ENCODE results near the gene GRAMD2A.

The GRAMD2A gene

DNA sequence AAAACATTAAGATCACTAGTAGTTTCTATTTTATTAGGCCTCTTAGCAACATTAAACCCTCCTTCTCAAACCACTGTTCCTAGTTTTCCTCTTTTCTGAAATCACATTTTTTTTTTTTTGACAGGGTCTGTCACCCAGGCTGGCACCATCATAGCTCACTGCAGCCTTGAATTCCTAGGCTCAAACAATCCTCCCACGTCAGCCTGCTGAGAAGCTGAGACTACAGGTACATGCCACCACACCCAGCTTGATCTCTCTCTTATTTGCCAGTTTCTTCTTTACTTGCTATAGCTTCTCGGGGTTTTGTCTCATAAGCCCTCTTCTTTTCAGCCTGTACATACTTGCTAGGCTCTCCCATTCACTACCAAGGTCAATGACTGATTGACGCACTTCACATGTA lies 51.4 kb downstream of the GRAMD2A start:
- Histone ChIP-seq H3K4me3 (ENCODE audit: low read depth, low read length) (no peak overlapping the region), H3K36me3 (replicated peaks) (no peaks in the 10 kb centered on the region), H3K27me3 (replicated peaks) (no peaks in the 10 kb centered on the region), H3K27ac (no peak overlapping the region)
- DNase-seq, result no peak
- in situ Hi-C loops (cut with HindIII; ENCODE audit: low pct_ligation_motif_present, low sequenced_read_pairs), result no loop called here
- TF ChIP-seq, protein P1, sequence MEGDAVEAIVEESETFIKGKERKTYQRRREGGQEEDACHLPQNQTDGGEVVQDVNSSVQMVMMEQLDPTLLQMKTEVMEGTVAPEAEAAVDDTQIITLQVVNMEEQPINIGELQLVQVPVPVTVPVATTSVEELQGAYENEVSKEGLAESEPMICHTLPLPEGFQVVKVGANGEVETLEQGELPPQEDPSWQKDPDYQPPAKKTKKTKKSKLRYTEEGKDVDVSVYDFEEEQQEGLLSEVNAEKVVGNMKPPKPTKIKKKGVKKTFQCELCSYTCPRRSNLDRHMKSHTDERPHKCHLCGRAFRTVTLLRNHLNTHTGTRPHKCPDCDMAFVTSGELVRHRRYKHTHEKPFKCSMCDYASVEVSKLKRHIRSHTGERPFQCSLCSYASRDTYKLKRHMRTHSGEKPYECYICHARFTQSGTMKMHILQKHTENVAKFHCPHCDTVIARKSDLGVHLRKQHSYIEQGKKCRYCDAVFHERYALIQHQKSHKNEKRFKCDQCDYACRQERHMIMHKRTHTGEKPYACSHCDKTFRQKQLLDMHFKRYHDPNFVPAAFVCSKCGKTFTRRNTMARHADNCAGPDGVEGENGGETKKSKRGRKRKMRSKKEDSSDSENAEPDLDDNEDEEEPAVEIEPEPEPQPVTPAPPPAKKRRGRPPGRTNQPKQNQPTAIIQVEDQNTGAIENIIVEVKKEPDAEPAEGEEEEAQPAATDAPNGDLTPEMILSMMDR (IDR thresholded peaks at IDR 0.05; ENCODE audit: low read depth, low read length, missing control alignments), result no peak

DNA sequence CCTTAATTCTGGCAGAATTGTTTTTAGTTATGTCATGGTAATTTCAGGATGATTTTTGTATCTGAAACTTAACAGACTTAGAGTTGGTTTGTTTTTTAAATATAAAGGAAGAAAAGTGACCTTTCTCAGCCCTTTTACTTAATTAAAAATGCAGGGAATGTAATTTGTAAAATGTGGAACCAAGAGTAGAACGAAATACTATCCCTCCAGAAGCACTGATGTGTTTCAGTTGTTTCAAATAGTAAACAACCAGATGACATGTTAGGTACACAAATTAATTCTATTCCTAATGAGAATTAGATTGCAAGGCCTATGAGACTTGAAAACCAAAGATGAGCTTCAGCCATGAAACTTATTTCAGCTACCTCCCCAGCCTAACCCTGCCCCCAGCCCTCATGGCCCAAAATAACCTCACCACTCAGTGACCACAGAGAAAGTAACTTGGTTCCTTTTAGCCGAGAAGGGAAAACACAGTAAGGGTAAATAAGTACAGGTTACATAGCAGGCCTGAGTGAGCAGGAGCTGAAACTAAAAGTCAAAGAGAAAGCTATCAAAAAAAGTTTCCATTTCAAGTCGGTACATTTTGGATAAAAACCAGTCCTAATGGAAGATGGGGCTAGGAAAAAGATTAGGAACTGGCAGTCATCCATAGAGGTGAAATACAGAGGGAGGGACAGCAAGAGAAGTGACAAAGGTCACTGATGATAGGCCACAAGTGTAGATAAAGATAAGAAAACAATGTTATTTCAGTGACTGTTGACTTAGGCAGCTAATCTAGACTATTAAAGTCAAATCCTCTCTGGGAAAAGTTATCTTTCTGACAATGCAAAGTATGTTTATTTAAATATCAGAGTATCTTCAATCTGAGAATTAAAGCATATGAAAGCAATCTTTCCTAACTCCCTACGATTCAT lies 56.2 kb downstream of the GRAMD2A start:
- in situ Hi-C loops (cut with HindIII; ENCODE audit: low pct_ligation_motif_present, low sequenced_read_pairs), result no loop called here
- H3K27me3 ChIP-seq (replicated peaks), result no peaks in the 10 kb centered on the region
- peak; percentile 12 for DNase-seq
- TF ChIP-seq, protein P1 (IDR thresholded peaks at IDR 0.05; ENCODE audit: low read depth, low read length, missing control alignments), result no peak
- no peaks in the 10 kb centered on the region for H3K36me3 ChIP-seq (replicated peaks)
- H3K4me3 ChIP-seq (ENCODE audit: low read depth, low read length), result no peak overlapping the region
- H3K27ac ChIP-seq, result no peak overlapping the region

DNA sequence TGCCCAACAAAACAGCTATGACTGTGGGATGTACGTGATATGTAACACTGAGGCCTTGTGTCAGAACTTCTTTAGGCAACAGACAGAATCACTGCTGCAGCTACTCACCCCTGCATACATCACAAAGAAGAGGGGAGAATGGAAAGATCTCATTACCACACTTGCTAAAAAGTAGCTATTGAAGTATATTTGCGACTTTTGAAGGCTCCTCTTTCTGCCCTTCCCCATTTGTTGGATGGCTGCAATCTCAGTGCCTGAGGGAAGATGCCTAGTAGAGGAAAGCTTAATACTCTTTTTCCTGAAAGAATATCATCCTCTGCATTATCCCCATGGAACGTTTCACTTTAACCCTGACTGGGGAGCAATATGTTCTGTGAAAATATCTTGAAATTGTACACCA lies 57.5 kb downstream of the GRAMD2A start:
- in situ Hi-C loops (cut with HindIII; ENCODE audit: low pct_ligation_motif_present, low sequenced_read_pairs), result no loop called here
- no peaks in the 10 kb centered on the region for H3K36me3 ChIP-seq (replicated peaks)

DNA sequence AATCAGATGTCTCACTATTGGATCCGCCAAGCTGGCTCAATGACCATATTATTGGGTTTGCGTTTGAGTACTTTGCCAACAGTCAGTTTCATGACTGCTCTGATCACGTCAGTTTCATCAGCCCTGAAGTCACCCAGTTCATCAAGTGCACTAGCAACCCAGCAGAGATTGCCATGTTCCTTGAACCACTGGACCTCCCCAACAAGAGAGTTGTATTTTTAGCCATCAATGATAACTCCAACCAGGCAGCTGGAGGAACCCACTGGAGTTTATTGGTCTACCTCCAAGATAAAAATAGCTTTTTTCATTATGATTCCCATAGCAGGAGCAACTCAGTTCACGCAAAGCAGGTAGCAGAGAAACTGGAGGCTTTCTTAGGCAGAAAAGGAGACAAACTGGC lies 57.9 kb downstream of the GRAMD2A start:
- no peaks in the 10 kb centered on the region for H3K36me3 ChIP-seq (replicated peaks)
- H3K27ac ChIP-seq, result no peak overlapping the region
- in situ Hi-C loops (cut with HindIII; ENCODE audit: low pct_ligation_motif_present, low sequenced_read_pairs), result no loop called here
- H3K4me3 ChIP-seq (ENCODE audit: low read depth, low read length), result no peak overlapping the region
- H3K27me3 ChIP-seq (replicated peaks), result no peaks in the 10 kb centered on the region
- TF ChIP-seq, protein P1 (IDR thresholded peaks at IDR 0.05; ENCODE audit: low read depth, low read length, missing control alignments), result no peak
- DNase-seq, result no peak

More for the DNA sequence above, 57.5 kb downstream of the GRAMD2A start:
- TF ChIP-seq, protein P1 (IDR thresholded peaks at IDR 0.05; ENCODE audit: low read depth, low read length, missing control alignments), result no peak
- H3K27ac ChIP-seq, result no peak overlapping the region
- no peak overlapping the region for H3K4me3 ChIP-seq (ENCODE audit: low read depth, low read length)
- H3K27me3 ChIP-seq (replicated peaks), result no peaks in the 10 kb centered on the region
- DNase-seq, result no peak

DNA sequence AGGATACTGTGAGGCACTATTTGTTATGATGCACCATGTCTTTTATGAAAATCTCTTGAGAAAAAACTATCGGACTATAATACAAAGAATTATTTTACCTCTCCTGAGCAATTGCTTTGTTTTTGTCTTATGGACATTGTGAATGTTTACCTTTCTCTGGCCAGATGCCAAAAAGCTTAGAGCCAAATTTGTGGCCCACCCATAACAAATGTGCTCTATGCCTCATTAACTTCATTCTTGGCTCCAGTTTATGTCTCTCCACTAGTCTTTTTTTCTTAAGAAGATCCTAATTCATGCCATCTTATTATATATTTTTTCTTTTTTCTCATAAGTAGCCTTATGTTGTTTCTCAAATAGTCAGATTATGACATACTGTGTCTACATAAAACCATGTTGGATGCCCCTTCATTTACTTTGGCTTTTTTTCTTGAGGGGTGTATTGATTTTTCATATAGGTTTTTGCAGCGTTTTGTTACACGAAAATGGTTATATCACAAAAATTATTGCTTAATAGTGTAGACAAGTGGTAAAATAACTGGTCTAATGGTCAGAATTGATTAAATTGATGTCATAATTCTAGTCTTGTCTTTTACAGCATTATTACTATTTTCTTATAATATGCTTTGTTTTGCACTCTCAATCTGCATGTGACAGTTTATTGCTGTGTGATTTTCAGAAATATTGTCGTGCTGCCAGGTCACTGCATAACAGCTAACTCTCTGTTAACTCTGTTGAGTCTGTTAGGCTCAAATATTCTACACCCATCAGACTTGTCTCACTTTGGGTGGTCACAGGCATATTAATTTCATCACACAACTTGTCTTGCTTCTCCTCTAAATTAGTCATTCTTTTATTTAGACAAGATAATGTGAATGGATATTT lies 61.2 kb downstream of the GRAMD2A start:
- Histone ChIP-seq H3K27me3 (replicated peaks) (no peaks in the 10 kb centered on the region), H3K27ac (no peak overlapping the region), H3K36me3 (replicated peaks) (no peaks in the 10 kb centered on the region), H3K4me3 (ENCODE audit: low read depth, low read length) (no peak overlapping the region)
- no peak for DNase-seq
- TF ChIP-seq, protein P1 (IDR thresholded peaks at IDR 0.05; ENCODE audit: low read depth, low read length, missing control alignments), result no peak
- in situ Hi-C loops (cut with HindIII; ENCODE audit: low pct_ligation_motif_present, low sequenced_read_pairs), result no loop called here
